Ovary (tissue), 3 donors: ENCODE results near the gene TIMM50.

Experiments used
- POLR2A ChIP-seq: fragments of 450-650 bp; IDR thresholded peaks from one replicate; pipeline ENCODE4 v1.6.1; 2017; ENCODE audit warnings: antibody characterized with exemption, mild to moderate bottlenecking, moderate library complexity
- TF ChIP-seq, protein P1 (sequence below), 3 donors: fragments of 450-650 bp in 2 of 3; fragments of 200-600 bp in 1 of 3; IDR thresholded peaks; one replicate each; pipeline versions ENCODE4 v1.5.1 to v1.8.0; 2016 to 2022; ENCODE audit warnings: antibody characterized with exemption in 3 of 3, mild to moderate bottlenecking in 1 of 3
- donor health status: DM: no; HTN: no; CAD: no.

DNA sequence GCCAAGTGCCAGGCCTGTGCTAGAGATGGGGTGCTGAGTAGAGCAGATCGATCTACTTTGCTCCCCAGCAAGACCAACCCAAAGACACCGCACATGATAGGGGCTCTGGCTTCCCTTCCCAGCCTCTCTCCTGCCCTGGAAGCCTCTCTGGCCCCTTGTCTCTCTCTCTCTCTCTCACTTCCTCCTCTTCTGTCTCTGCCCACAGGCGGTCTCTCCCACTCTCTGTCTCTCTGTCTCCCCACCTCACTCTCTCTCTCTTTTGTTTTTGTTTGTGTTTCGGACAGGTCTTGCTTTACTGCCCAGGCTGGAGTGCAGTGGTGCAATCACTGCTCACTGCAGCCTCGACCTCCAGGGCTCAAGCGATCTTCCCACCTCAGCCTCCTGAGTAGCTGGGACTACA lies 35.6 kb downstream of the TIMM50 start:
- no peak for TF ChIP-seq POLR2A
- TF ChIP-seq, protein P1, sequence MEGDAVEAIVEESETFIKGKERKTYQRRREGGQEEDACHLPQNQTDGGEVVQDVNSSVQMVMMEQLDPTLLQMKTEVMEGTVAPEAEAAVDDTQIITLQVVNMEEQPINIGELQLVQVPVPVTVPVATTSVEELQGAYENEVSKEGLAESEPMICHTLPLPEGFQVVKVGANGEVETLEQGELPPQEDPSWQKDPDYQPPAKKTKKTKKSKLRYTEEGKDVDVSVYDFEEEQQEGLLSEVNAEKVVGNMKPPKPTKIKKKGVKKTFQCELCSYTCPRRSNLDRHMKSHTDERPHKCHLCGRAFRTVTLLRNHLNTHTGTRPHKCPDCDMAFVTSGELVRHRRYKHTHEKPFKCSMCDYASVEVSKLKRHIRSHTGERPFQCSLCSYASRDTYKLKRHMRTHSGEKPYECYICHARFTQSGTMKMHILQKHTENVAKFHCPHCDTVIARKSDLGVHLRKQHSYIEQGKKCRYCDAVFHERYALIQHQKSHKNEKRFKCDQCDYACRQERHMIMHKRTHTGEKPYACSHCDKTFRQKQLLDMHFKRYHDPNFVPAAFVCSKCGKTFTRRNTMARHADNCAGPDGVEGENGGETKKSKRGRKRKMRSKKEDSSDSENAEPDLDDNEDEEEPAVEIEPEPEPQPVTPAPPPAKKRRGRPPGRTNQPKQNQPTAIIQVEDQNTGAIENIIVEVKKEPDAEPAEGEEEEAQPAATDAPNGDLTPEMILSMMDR (IDR thresholded peaks at IDR 0.05), result no peak
